GM12892 (cell line): ENCODE data around the gene ZNF337. TPM values are rescaled to one million over a fixed set of nuclear protein-coding genes. Genes with fewer than 3 reads are reported as not detected.

ENCODE experiments used
- DNase-seq: peaks from one replicate; pipeline ENCODE4 v3.0.0; 2011; ENCODE audit not compliant: insufficient read length
- FAIRE-seq: peaks from 2 replicates; lab custom pipeline; 2011; peaks lifted over from hg19 to GRCh38; lab: Jason Lieb, UNC
- POLR2A ChIP-seq: IDR thresholded peaks from 2 replicates; pipeline ENCODE4 v1.6.1; 2011; ENCODE audit warnings: low read depth, low read length, control low read depth
- POLR2AphosphoS5 ChIP-seq: IDR thresholded peaks from 2 replicates; pipeline ENCODE4 v1.6.1; 2011; ENCODE audit warnings: low read depth, low read length, control low read depth
- TAF1 ChIP-seq: IDR thresholded peaks from 2 replicates; pipeline ENCODE4 v1.6.1; 2011; ENCODE audit warnings: low read depth, mild to moderate bottlenecking, control low read depth, low read length, borderline replicate concordance
- polyA plus RNA-seq: library from polyadenylated mRNA; unstranded; fragments of >200 nt; gene quantifications from one replicate; pipeline ENCODE4 v1.2.1, GENCODE V29; 2012; ENCODE audit warnings: missing spikeins, inconsistent platforms; ENCODE audit not compliant: missing spikeins

The ZNF337 gene
- polyA plus RNA-seq: 17.7 TPM

DNA sequence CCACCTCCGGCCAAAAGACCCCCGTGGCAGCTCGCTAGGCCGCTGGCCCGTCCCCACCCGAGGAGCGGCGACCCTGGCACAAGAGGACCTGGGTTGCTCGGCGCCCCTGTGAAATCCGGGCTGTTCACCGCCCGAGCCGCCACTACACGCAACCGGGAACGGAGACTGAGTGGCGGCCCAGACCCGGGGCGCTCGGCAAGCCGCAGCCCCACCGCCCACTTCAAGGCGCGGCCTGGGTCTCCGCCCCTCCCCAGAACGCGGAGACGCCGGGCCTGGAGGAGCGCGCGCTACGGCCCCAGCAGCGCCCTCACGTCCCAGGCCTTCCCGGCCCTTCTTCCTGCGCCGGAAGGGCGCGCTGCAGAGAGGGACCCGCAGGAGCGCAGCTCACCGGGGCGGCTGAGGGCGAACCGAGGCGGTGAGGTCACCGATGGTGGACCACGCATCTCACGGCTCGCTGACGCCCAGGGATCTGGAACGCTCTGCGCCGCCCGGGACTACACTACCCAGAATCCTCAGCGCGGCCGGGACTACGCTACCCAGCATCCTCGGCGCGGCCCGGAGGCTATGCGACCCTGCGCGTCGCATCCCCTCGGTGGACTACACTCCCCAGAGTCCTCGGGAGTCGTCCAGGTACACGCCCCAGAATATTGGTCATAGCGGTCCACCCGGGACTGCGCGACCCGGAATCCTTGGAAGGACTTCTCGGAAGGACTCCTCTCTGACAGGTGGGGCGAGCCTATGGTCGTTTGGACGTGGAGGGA, at the start of gene ZNF337:
TSS of gene ZNF337 (minus strand) at position 483 of the 761 bp plus-strand sequence. CDS start 10,436 bp downstream, outside the sequence.
- FAIRE-seq: peak; percentile 97

DNA sequence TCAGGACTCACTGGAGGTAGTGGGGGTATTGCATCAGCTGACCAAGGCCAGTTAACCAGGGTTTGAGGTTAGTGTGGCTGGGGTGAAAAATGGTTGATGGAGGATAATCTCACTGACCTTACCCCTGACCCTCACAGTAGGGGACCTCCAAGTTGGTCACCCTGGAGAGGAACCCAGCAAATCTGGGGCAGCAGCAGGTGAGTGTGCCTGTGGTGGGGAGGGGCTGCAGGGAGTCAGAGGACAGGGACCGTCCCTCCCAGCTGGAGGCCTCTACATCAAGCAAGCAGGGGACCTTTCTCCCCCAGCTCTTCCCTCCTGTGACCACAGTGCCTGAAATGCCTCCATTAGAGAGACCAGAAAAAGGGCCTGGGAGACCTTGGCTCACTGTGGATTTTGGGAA, 49.1 kb upstream of the ZNF337 start:
- DNase-seq (no peak), FAIRE-seq (no peak)
- TF ChIP-seq TAF1 (no peak), POLR2AphosphoS5 (no peak), POLR2A (no peak)

More for the DNA sequence above, at the start of gene ZNF337:
- DNase-seq: peak; percentile 92
- TF ChIP-seq TAF1 (no peak), POLR2A (peak; percentile 79; the same call in 1 of the 2 replicates), POLR2AphosphoS5 (peak; percentile 83)

DNA sequence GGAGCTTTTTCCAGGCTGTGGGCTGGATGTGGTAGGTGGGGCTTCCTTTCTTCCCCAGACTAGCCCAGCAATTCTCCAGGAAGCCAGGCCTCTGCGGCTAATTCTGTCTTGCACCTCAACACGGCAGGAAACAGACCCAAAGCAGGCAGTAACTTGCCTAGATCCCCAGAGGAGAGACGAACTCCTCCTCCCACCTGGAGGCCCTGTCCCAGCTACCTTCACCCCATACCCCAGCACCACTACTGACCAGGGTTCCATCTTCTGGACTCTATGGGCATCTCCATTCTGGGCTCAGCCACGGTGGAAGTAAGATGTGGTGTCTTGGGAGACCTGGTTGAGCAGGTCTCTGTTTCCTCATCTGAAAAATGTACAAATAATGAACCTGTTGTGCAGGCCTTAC, 48.4 kb upstream of the ZNF337 start:
- DNase-seq (no peak), FAIRE-seq (no peak)
- TF ChIP-seq POLR2A (no peak), POLR2AphosphoS5 (no peak), TAF1 (no peak)

DNA sequence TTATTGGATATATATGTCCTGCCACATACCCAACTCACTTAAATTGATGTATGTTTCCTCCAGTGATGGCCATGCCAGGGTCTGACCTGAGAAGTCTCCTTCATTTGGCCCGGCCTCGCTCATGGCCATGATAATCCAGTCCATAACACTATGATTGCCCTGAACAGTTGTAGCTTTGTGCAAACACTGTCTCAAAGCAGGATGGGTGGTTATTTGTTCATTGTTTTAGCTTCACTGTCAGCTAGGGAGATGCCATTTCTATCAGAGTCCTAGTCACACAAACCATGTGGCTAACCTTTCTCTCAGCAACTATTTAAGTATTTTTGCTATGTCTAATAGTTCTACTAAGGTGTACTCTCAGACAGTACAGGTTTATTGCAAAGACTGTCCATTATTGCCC, 47.6 kb upstream of the ZNF337 start:
- no peak for TF ChIP-seq POLR2A
- no peak for TF ChIP-seq TAF1
- no peak for TF ChIP-seq POLR2AphosphoS5
- DNase-seq: no peak
- no peak for FAIRE-seq

DNA sequence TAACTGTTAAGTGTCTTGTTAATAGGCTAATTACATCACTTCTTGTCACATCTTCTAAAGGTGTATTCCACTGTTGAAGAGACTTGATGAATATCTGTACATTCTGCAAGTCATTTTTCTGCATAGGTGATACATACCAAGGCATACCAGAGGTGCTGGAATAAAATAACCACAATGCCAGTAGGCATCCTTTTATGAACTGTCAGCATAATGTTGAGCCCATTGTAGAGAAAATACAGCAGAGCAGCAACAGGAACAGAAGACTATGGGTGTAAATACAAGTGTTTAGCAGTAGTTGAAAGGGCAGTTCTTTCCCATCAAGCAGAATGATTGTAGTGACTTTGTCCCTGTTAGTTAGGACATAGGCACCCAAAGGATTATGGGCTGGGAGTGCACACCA, 44.4 kb upstream of the ZNF337 start:
- DNase-seq (no peak), FAIRE-seq (no peak)
- TF ChIP-seq POLR2A (no peak), TAF1 (no peak), POLR2AphosphoS5 (no peak)

DNA sequence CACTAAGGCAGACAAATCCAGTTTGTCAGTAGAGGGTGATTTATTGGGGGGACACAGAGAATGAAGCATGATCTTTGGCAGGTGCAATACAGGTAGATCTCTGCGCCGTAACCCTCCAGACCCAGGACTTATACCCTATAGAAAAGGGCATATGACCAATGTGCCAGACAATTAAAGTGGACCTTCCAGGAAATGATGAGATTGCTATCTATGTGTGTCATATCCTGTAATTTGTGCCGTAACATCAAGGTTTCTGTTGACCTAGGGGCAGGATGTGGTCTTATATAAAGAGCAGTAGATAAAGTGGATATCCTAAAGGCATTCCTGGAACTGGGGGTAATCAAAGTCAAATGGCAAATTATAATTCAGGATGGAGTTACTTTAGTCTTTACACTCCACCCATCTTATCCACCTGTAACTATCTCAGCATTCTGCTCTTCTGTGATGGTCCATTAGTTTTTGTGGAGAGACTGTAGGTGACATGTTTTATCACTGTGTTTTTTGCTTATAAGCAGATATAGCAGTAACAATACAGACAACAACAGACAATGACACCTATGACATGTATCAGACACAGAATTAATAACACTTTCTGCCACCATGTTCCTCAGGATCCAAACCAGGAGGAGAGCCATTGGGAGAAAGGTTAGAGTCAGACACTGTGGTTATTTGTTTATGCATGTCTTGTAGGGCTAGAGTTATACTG, 43.1 kb upstream of the ZNF337 start:
- TF ChIP-seq POLR2AphosphoS5 (no peak), POLR2A (no peak), TAF1 (no peak)
- FAIRE-seq (no peak), DNase-seq (no peak)

DNA sequence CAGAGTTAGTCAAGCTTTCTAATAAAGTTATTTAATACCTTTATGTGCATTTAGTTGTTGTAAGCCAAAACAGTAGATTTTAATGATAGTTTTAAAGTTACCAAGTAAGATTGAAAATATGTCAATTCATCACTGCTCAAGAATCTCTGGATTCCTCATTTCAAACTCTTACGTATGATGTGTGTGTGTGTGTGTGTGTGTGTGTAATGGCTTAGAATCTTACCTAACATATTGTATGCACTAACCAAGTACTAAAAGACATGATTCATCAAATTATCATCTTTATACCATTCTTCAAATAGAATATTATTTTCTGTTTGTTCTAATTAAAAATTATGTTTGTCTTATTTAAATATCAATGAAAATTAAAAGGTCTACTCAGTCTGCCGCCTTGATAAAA, 41.5 kb upstream of the ZNF337 start:
- TF ChIP-seq POLR2A (no peak), TAF1 (no peak), POLR2AphosphoS5 (no peak)
- DNase-seq (no peak), FAIRE-seq (no peak)

DNA sequence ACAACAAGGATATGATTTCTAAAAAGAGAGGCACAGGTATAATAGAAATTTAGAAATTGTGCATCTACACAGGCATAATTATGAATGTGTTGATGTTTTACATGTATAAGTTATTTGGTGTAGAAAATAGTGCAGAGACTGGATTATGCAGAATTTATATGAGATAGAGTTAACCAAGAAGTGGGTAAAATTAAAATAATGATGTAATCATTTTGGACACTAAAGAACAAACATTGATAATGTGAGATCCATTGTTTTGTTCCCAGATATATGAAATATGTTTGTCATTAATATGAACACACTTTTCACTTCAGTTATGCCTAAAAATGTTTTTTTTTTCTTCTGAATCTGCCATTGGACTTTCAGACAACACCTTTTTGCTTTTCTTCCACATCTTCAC, 37.2 kb upstream of the ZNF337 start:
- TF ChIP-seq TAF1: no peak
- no peak for TF ChIP-seq POLR2A
- TF ChIP-seq POLR2AphosphoS5: no peak
- DNase-seq (no peak), FAIRE-seq (no peak)

DNA sequence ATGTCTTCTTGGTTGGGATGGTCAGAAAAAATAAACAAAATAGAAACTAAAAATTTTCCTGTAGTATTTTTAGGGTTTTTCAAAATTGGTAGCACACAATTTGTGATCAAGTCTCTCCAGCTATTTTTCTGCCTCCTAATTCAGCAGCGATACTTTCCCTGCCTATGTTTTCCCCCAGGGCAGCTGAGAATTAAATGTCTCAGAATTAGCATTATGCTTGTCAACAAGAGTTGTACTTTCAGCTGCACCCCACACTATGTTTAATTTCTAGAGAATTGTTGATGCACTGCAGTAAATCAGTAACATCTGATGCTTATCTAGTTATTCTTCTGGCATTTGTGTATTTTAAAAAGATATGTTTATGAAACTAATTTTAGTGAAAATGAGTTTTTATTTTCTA, 34.2 kb upstream of the ZNF337 start:
- DNase-seq (no peak), FAIRE-seq (no peak)
- TF ChIP-seq POLR2A (no peak), TAF1 (no peak), POLR2AphosphoS5 (no peak)

DNA sequence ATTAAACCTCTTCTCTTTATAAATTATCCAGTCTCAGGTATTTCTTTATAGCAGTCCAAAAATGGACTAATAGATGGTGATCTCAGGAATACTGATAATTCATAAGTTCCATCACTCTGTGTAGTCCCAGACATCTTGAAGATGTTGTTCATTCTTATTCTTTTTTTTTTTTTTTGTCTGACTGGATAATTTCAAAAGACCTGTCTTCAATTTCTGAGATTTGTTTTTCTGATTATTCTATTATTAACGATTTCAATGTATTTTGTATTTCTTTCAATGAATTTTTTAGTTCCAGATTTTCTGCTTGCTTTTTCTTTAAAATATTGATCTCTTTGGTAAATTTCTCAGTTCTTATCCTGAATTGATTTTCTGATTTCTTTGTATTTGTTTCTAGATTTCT, 29.7 kb upstream of the ZNF337 start:
- TF ChIP-seq POLR2A: no peak
- no peak for TF ChIP-seq TAF1
- no peak for TF ChIP-seq POLR2AphosphoS5
- no peak for FAIRE-seq
- no peak for DNase-seq

DNA sequence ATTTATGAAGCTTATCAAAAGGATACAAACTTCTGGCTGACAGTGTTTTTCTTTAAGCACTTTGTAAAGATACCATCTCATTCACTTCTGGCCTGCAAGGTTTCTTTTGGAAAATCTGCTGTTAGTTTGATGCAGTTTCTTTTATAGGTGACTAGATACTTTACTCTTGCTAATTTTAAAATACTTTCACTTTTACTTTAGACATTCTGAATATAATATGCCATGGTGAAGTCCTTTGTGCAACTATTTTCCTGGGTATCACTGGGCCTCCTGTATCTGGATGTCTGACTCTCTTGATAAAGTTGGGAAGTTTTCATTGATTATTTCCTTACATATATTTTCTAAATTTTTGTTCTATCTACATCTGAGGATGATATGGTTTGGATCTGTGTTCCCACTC, 29.0 kb upstream of the ZNF337 start:
- FAIRE-seq (no peak), DNase-seq (no peak)
- TF ChIP-seq POLR2AphosphoS5 (no peak), TAF1 (no peak), POLR2A (no peak)
